Gastroesophageal sphincter (tissue), 4 donors: ENCODE measurements around the gene FKBP10. TPM values are rescaled to one million over a fixed set of nuclear protein-coding genes. Genes with fewer than 3 reads are reported as not detected.

ENCODE experiments used
- ATAC-seq: fragments of 150-250 bp; one replicate; pipeline ENCODE4 v1.9.1; 2016; ENCODE audit warnings: mild to moderate bottlenecking, moderate library complexity
- H3K27ac ChIP-seq, 4 donors: fragments of 200-600 bp; sonication (generic) in 3 of 4; 1 replicate in 3 of 4; 2 replicates in 1 of 4; pipeline ENCODE4 v1.5.1; 2016 to 2019
- H3K27me3 ChIP-seq: fragments of 200-600 bp; sonication (generic); one replicate; pipeline ENCODE4 v1.5.1; 2019
- H3K36me3 ChIP-seq, 2 donors: fragments of 200-600 bp; sonication (generic); one replicate each; pipeline ENCODE4 v1.5.1; 2019; ENCODE audit warnings: control low read depth in 1 of 2
- H3K4me1 ChIP-seq, 3 donors: fragments of 200-600 bp; sonication (generic); 1 replicate in 2 of 3; 2 replicates in 1 of 3; pipeline ENCODE4 v1.5.1; 2016 to 2019; ENCODE audit warnings: control low read depth in 2 of 3
- H3K4me3 ChIP-seq, 2 donors: fragments of 200-600 bp; sonication (generic); one replicate each; pipeline ENCODE4 v1.5.1; 2019; ENCODE audit warnings: mild to moderate bottlenecking in 1 of 2, moderate library complexity in 1 of 2
- H3K9me3 ChIP-seq, 3 donors: fragments of 200-600 bp; sonication (generic); one replicate each; pipeline ENCODE4 v1.5.1; 2017 to 2019; ENCODE audit warnings: control low read depth in 2 of 3
- CTCF ChIP-seq, 4 experiments: fragments of 200-600 bp in 2 of 4; fragments of 450-650 bp in 2 of 4; sonication (generic) in 1 of 4; IDR thresholded peaks; one replicate each; pipeline ENCODE4 v1.5.1; 2017 to 2019; ENCODE audit warnings: antibody characterized with exemption in 4 of 4, mild to moderate bottlenecking in 2 of 4, moderate library complexity in 2 of 4
- EP300 ChIP-seq: sonication (generic); formaldehyde crosslinking; IDR thresholded peaks from one replicate; pipeline ENCODE4 v1.6.1; 2017; ENCODE audit warnings: antibody characterized with exemption, mild to moderate bottlenecking
- POLR2A ChIP-seq, 2 donors: fragments of 450-650 bp; IDR thresholded peaks; one replicate each; pipeline ENCODE4 v1.6.1; 2017; ENCODE audit warnings: antibody characterized with exemption in 2 of 2, mild to moderate bottlenecking in 2 of 2, moderate library complexity in 1 of 2
- POLR2AphosphoS5 ChIP-seq: sonication (generic); formaldehyde crosslinking; IDR thresholded peaks from one replicate; pipeline ENCODE4 v1.6.1; 2017; ENCODE audit warnings: antibody characterized with exemption
- WGBS, 2 donors: methylation state at CpG; one replicate each; pipeline ENCODE4 v1.1.5; 2018; ENCODE audit warnings: low coverage in 1 of 2; 5-methylcytosine and 5-hydroxymethylcytosine counted together
- total RNA-seq, 4 donors: library from RNA; depleted of rRNA; stranded (reverse); fragments of >200 nt; gene quantifications; one replicate each; pipeline ENCODE4 v1.1.0, GENCODE V29; 2016

FKBP10 gene
- total RNA-seq, 4 donors from 2014 or later = 33.7 to 43.2 (median 38.2) TPM

GRCh38 chr17:41796121-41796895 is 16.5 kb upstream of the FKBP10 start:
- TF ChIP-seq POLR2A (IDR thresholded peaks at IDR 0.05) = no peak
- no peak for TF ChIP-seq EP300
- no peak for TF ChIP-seq CTCF (IDR thresholded peaks at IDR 0.05)
- no peak for TF ChIP-seq POLR2AphosphoS5
- peaks cover 0 to 25% (median 17%) of the 10 kb centered on the region in 3 donors for H3K4me1 ChIP-seq
- no peaks in the 10 kb centered on the region for H3K36me3 ChIP-seq
- H3K9me3 ChIP-seq = no peaks in the 10 kb centered on the region
- no peak overlapping the region for H3K27ac ChIP-seq
- ATAC-seq = no peak
- no peak overlapping the region for H3K4me3 ChIP-seq
- H3K27me3 ChIP-seq = peaks cover 24% of the 10 kb centered on the region
- WGBS, 2 donors = 80 to 85% methylated on average over 2 to 8 of the region's 10 CpGs

- WGBS, 2 donors = 61 to 80% methylated on average over 1 to 3 of the region's 3 CpGs
- Histone ChIP-seq H3K4me1 (peaks cover 0 to 30% (median 19%) of the 10 kb centered on the region in 3 donors), H3K27me3 (peaks cover 20% of the 10 kb centered on the region), H3K27ac (no peak overlapping the region), H3K36me3 (peaks cover 0 to 1% of the 10 kb centered on the region in 2 donors), H3K9me3 (no peaks in the 10 kb centered on the region), H3K4me3 (no peak overlapping the region)
- TF ChIP-seq EP300 (no peak), CTCF (IDR thresholded peaks at IDR 0.05) (no peak)
- no peak for ATAC-seq
These were observed 15.4 kb upstream of the FKBP10 start for GRCh38 chr17:41797377-41797776.

- Histone ChIP-seq H3K9me3 (no peaks in the 10 kb centered on the region), H3K36me3 (peaks cover 0 to 11% of the 10 kb centered on the region in 2 donors), H3K27me3 (peaks cover 20% of the 10 kb centered on the region), H3K4me3 (no peak overlapping the region), H3K27ac (no peak overlapping the region), H3K4me1 (peaks cover 0 to 15% (median 9%) of the 10 kb centered on the region in 3 donors)
- WGBS, 2 donors = 88 to 91% methylated on average over 4 to 7 of the region's 8 CpGs
- no peak for ATAC-seq
- TF ChIP-seq EP300 (no peak), POLR2A (IDR thresholded peaks at IDR 0.05) (no peak), CTCF (IDR thresholded peaks at IDR 0.05) (no peak), POLR2AphosphoS5 (no peak)
These were observed 13.4 kb upstream of the FKBP10 start for GRCh38 chr17:41799366-41799765.

GRCh38 chr17:41800601-41801373 is 12.0 kb upstream of the FKBP10 start:
- Histone ChIP-seq H3K27me3 (peaks cover 20% of the 10 kb centered on the region), H3K9me3 (no peaks in the 10 kb centered on the region), H3K36me3 (peaks cover 0 to 16% of the 10 kb centered on the region in 2 donors), H3K4me3 (peak overlapping the region in 1 of 2 donors; percentile 5), H3K27ac (peak overlapping the region in 1 of 4 donors; percentile 7), H3K4me1 (peaks cover 0 to 15% (median 9%) of the 10 kb centered on the region in 3 donors)
- peak; percentile 48 for ATAC-seq
- TF ChIP-seq POLR2AphosphoS5 = no peak
- no peak for TF ChIP-seq EP300
- no peak for TF ChIP-seq POLR2A (IDR thresholded peaks at IDR 0.05)
- no peak for TF ChIP-seq CTCF (IDR thresholded peaks at IDR 0.05)
- WGBS, 2 donors = 52 to 80% methylated on average over 1 to 7 of the region's 18 CpGs
